ENCODE data around the gene RERE.

GRCh38 chr1:8584316-8584715, 233.1 kb downstream of the RERE start:
- no peak for TF ChIP-seq GATA2 (CRISPR knock-in tag; IDR thresholded peaks at IDR 0.05)
- TF ChIP-seq CTCF (IDR thresholded peaks at IDR 0.05): no peak
- no peak for TF ChIP-seq EP300 (IDR thresholded peaks at IDR 0.05; ENCODE audit: borderline replicate concordance in 1 of 2, low read depth in 1 of 2, low read length in 1 of 2)
- TF ChIP-seq REST (IDR thresholded peaks at IDR 0.05; ENCODE audit: low read depth, low read length): no peak
- no peak for TF ChIP-seq TCF12 (IDR thresholded peaks at IDR 0.05)

All from SK-N-SH (cell line).